Stimulated activated CD4-positive, alpha-beta T cell treated with anti-CD3 and anti-CD28 coated beads, Interleukin-12 subunit alpha, Interleukin-12 subunit beta, amount 100 ng/mL, for 48 hours (primary cell): Measurements from ENCODE around the gene MAGEA2.
"Not testable (repeated sequence)": the region's sequence is repeated elsewhere in the genome, so short reads cannot be mapped to it uniquely, and the experiment has no call there.

Source experiments
- DNase-seq, 3 donors: peaks; one replicate each; pipeline ENCODE4 v3.0.0-alpha.2; 2020; ENCODE audit warnings: low read depth in 2 of 3, low spot score in 1 of 3

The MAGEA2 gene

GRCh38 chrX:152753686-152754650, at the start of gene MAGEA2:
TSS of gene MAGEA2 (minus strand) at chrX:152753842. CDS start at chrX:152751363, 2,479 bp downstream.
- not testable (repeated sequence) for DNase-seq

GRCh38 chrX:152798945-152799344, 45.3 kb upstream of the MAGEA2 start:
- DNase-seq = no peak

GRCh38 chrX:152787062-152787461, 33.4 kb upstream of the MAGEA2 start:
- DNase-seq = not testable (repeated sequence)

- DNase-seq = not testable (repeated sequence)
These were observed 16.1 kb upstream of the MAGEA2 start, which contains the start of gene MAGEA6 for GRCh38 chrX:152769549-152770289. TSS of gene MAGEA6 (minus strand) at chrX:152769689. CDS start at chrX:152767650, 2,039 bp downstream.

- DNase-seq = not testable (repeated sequence)
These were observed 12.9 kb upstream of the MAGEA2 start for GRCh38 chrX:152766562-152766961.

GRCh38 chrX:152761582-152761981, 7.9 kb upstream of the MAGEA2 start:
- not testable (repeated sequence) for DNase-seq

- DNase-seq = not testable (repeated sequence)
These were observed 5.9 kb upstream of the MAGEA2 start for GRCh38 chrX:152759544-152759943.

GRCh38 chrX:152758918-152759317, 5.3 kb upstream of the MAGEA2 start, which contains the start of gene CSAG3:
TSS of gene CSAG3 (plus strand) at chrX:152759218.
- not testable (repeated sequence) for DNase-seq

GRCh38 chrX:152754871-152755270, 1.2 kb upstream of the MAGEA2 start:
- not testable (repeated sequence) for DNase-seq

- DNase-seq = no peak
These were observed 15.1 kb downstream of the MAGEA2 start for GRCh38 chrX:152738560-152738959.

- DNase-seq = not testable (repeated sequence)
These were observed 17.1 kb downstream of the MAGEA2 start for GRCh38 chrX:152736528-152736927.

- DNase-seq = no peak
These were observed 17.7 kb downstream of the MAGEA2 start for GRCh38 chrX:152735860-152736511.

GRCh38 chrX:152735101-152735500, 18.5 kb downstream of the MAGEA2 start:
- no peak for DNase-seq

GRCh38 chrX:152734143-152734858, 19.3 kb downstream of the MAGEA2 start:
- not testable (repeated sequence) for DNase-seq

GRCh38 chrX:152733261-152733975, 20.2 kb downstream of the MAGEA2 start, which contains the start of the genes CSAG1 and MAGEA12:
TSS of gene CSAG1 (minus strand) at chrX:152733721. CDS start at chrX:152732460, 1,261 bp downstream.
TSS of gene MAGEA12 (plus strand) at chrX:152733757. CDS start at chrX:152736162, 2,405 bp downstream.
- no peak for DNase-seq

GRCh38 chrX:152725409-152725808, 28.2 kb downstream of the MAGEA2 start:
- no peak for DNase-seq

- not testable (repeated sequence) for DNase-seq
These were observed 39.5 kb downstream of the MAGEA2 start, which contains the start of gene MAGEA2B for GRCh38 chrX:152713815-152714787. TSS of gene MAGEA2B (plus strand) at chrX:152714628. CDS start at chrX:152717107, 2,479 bp downstream.

- not testable (repeated sequence) for DNase-seq
These were observed 40.4 kb downstream of the MAGEA2 start for GRCh38 chrX:152713195-152713594.
